K562 (cell line): ENCODE data around the gene BRINP2. TPM values are rescaled to one million over a fixed set of nuclear protein-coding genes. Genes with fewer than 3 reads are reported as not detected.

Experiments
- ARID1B ChIP-seq: fragments of 450-650 bp; IDR thresholded peaks from 2 replicates; pipeline ENCODE4 v1.6.1; 2016; ENCODE audit warnings: antibody characterized with exemption, mild to moderate bottlenecking, inconsistent platforms
- DIDO1 ChIP-seq: fragments of 450-650 bp; IDR thresholded peaks from 2 replicates; pipeline ENCODE4 v1.6.1; 2016; ENCODE audit warnings: low read depth, missing biosample characterization, missing genetic modification characterization
- E2F3 ChIP-seq: fragments of 250-450 bp; sonication (Bioruptor Pico); IDR thresholded peaks from 2 replicates; pipeline ENCODE4 v1.4.0; 2020; ENCODE audit warnings: mild to moderate bottlenecking
- FOXK2 ChIP-seq, 2 experiments: fragments of 450-650 bp; IDR thresholded peaks in 1 of 2; conservative IDR thresholded peaks in 1 of 2; 2 replicates each; pipeline ENCODE4 v1.6.1; 2016; ENCODE audit warnings: low read depth in 2 of 2, mild to moderate bottlenecking in 1 of 2
- FOXP1 ChIP-seq: sonication (generic); formaldehyde crosslinking; IDR thresholded peaks from 2 replicates; pipeline ENCODE4 v1.8.0; 2022; ENCODE audit warnings: mild to moderate bottlenecking, missing genetic modification reagents
- HDAC2 ChIP-seq: fragments of 450-650 bp; IDR thresholded peaks from 2 replicates; pipeline ENCODE4 v1.6.1; 2016; ENCODE audit warnings: mild to moderate bottlenecking
- KDM5B ChIP-seq: fragments of 200-600 bp; sonication (generic); IDR thresholded peaks from 2 replicates; pipeline ENCODE4 v1.6.1; 2012; ENCODE audit warnings: low read depth, mild to moderate bottlenecking, moderate library complexity, low read length, control low read depth, inconsistent platforms; ENCODE audit not compliant: insufficient replicate concordance
- NCOA6 ChIP-seq: fragments of 450-650 bp; IDR thresholded peaks from 2 replicates; pipeline ENCODE4 v1.6.1; 2017; ENCODE audit warnings: mild to moderate bottlenecking
- NUFIP1 ChIP-seq: fragments of 450-650 bp; IDR thresholded peaks from 2 replicates; pipeline ENCODE4 v1.6.1; 2018; ENCODE audit not compliant: partially characterized antibody
- TAF7 ChIP-seq: fragments of 450-650 bp; IDR thresholded peaks from 2 replicates; pipeline ENCODE4 v1.6.1; 2016; ENCODE audit warnings: missing genetic modification characterization, missing compliant biosample characterization
- ZNF121 ChIP-seq: sonication (generic); formaldehyde crosslinking; conservative IDR thresholded peaks from 2 replicates; pipeline ENCODE4 v1.8.0; 2022; ENCODE audit warnings: missing genetic modification reagents
- ZNF253 ChIP-seq: fragments of 250-450 bp; sonication (Bioruptor Pico); conservative IDR thresholded peaks from 2 replicates; pipeline ENCODE4 v1.6.1; 2021; ENCODE audit warnings: mild to moderate bottlenecking
- ZNF347 ChIP-seq: fragments of 450-650 bp; formaldehyde crosslinking; IDR thresholded peaks from 2 replicates; pipeline ENCODE4 v1.4.0; 2020; ENCODE audit warnings: low read depth, mild to moderate bottlenecking, moderate library complexity
- ZNF668 ChIP-seq: fragments of 250-450 bp; sonication (Bioruptor Pico); IDR thresholded peaks from 2 replicates; pipeline ENCODE4 v1.8.0; 2022; ENCODE audit warnings: mild to moderate bottlenecking, inconsistent platforms
- ZSCAN29 ChIP-seq: fragments of 450-650 bp; IDR thresholded peaks from 2 replicates; pipeline ENCODE4 v1.6.1; 2017
- polyA plus RNA-seq, 8 experiments: library from polyadenylated mRNA; depleted of rRNA in 4 of 8; stranded (reverse) in 5 of 8; unstranded in 3 of 8; fragments of >200 nt; fragmentation: Nextera tagmentation in 2 of 8; fragmentation: Illumina TruSeq in 1 of 8; extraction: Ambion mirVana in 2 of 8; extraction: Trizol in 1 of 8; gene quantifications; 2 replicates each; pipeline versions ENCODE4 v1.2.1 to v1.2.3, GENCODE V29; 2011 to 2014; ENCODE audit warnings: inconsistent platforms in 1 of 8, missing spikeins in 1 of 8
- total RNA-seq, 7 experiments: library from RNA; depleted of rRNA in 6 of 7; stranded (reverse); fragments of >200 nt in 6 of 7; fragmentation: Illumina TruSeq in 2 of 7; extraction: Trizol in 2 of 7; gene quantifications; 2 replicates each; pipeline versions ENCODE4 v1.2.1 to v1.2.3, GENCODE V29; 2011 to 2021; ENCODE audit warnings: low replicate concordance in 1 of 7
- TF ChIP-seq, protein P1 (sequence below), 3 experiments: fragments of 200-800 bp in 1 of 3; fragments of 250-450 bp in 1 of 3; fragments of 450-650 bp in 1 of 3; sonication (Bioruptor Pico) in 1 of 3; sonication (Bioruptor generic) in 1 of 3; formaldehyde crosslinking in 1 of 3; IDR thresholded peaks; 2 replicates each; pipeline versions ENCODE4 v1.6.1 to v1.8.0; 2016 to 2022; ENCODE audit warnings: mild to moderate bottlenecking in 2 of 3, missing genetic modification characterization in 2 of 3, missing compliant biosample characterization in 1 of 3, moderate library complexity in 1 of 3
- TF ChIP-seq, protein P2 (sequence below), 3 experiments: IDR thresholded peaks in 2 of 3; conservative IDR thresholded peaks in 1 of 3; 2 replicates each; pipeline ENCODE4 v1.5.1; 2011 to 2012; ENCODE audit warnings: low read length in 3 of 3, mild to moderate bottlenecking in 3 of 3, control low read depth in 2 of 3, improper control_type of control experiment in 1 of 3, inconsistent platforms in 1 of 3, low read depth in 1 of 3, mixed read lengths in 1 of 3, moderate library complexity in 1 of 3; ENCODE audit not compliant: insufficient read depth in 2 of 3
- TF ChIP-seq, protein P3 (sequence below), 2 experiments: fragments of 450-650 bp; conservative IDR thresholded peaks; 2 replicates each; pipeline ENCODE4 v1.6.1; 2017; ENCODE audit warnings: mild to moderate bottlenecking in 2 of 2, moderate library complexity in 2 of 2
- TF ChIP-seq, protein P4 (sequence below): sonication (generic); formaldehyde crosslinking; IDR thresholded peaks from 2 replicates; pipeline ENCODE4 v1.8.0; 2022; ENCODE audit warnings: mild to moderate bottlenecking, missing genetic modification reagents

The BRINP2 gene
- total and polyA plus RNA-seq, 9 of the 15 experiments (the other 6 are each of a cell fraction or from before 2014, with no cell fraction given), result not detected

DNA sequence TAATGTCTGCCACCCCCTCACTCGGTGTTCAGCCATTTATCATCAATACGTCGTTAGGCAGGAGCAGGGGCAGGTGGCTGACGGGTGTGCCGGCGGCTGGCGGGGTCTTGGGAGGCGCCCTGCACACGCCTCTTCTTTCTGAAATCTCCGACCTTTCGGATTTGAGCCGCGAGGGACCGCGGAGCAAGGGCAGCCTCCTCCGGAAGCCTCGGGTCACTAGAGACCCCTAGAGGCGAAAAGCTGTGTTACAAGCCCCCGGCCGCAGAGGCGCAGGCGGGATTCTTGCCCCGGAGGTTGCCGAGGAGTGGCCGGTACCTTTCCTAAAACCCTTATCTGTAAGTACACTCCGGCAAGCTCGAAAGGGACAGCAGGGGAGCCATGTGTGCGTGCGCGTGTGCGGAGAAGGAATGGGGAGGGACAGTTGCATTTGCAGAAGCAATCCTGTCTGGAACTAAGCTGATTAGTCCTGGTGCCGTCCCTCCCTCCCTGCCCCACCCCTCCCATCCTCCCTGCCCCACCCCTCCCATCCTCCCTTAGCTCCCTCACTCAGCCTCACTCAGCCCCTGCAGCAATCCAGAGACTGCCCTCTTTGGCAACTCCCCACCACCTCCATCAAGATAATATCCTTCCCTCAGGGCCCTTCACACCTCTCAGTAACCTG lies 11.0 kb downstream of the BRINP2 start (continued):
- no peak for TF ChIP-seq FOXK2 (conservative IDR thresholded peaks at IDR 0.05 in 1 of 2, IDR thresholded peaks at IDR 0.05 in 1 of 2; ENCODE audit: low read depth in 2 of 2)
- TF ChIP-seq, protein P1, sequence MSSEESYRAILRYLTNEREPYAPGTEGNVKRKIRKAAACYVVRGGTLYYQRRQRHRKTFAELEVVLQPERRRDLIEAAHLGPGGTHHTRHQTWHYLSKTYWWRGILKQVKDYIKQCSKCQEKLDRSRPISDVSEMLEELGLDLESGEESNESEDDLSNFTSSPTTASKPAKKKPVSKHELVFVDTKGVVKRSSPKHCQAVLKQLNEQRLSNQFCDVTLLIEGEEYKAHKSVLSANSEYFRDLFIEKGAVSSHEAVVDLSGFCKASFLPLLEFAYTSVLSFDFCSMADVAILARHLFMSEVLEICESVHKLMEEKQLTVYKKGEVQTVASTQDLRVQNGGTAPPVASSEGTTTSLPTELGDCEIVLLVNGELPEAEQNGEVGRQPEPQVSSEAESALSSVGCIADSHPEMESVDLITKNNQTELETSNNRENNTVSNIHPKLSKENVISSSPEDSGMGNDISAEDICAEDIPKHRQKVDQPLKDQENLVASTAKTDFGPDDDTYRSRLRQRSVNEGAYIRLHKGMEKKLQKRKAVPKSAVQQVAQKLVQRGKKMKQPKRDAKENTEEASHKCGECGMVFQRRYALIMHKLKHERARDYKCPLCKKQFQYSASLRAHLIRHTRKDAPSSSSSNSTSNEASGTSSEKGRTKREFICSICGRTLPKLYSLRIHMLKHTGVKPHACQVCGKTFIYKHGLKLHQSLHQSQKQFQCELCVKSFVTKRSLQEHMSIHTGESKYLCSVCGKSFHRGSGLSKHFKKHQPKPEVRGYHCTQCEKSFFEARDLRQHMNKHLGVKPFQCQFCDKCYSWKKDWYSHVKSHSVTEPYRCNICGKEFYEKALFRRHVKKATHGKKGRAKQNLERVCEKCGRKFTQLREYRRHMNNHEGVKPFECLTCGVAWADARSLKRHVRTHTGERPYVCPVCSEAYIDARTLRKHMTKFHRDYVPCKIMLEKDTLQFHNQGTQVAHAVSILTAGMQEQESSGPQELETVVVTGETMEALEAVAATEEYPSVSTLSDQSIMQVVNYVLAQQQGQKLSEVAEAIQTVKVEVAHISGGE (CRISPR knock-in tag; IDR thresholded peaks at IDR 0.05), result no peak
- no peak for TF ChIP-seq ZNF121 (CRISPR knock-in tag)
- TF ChIP-seq, protein P2, sequence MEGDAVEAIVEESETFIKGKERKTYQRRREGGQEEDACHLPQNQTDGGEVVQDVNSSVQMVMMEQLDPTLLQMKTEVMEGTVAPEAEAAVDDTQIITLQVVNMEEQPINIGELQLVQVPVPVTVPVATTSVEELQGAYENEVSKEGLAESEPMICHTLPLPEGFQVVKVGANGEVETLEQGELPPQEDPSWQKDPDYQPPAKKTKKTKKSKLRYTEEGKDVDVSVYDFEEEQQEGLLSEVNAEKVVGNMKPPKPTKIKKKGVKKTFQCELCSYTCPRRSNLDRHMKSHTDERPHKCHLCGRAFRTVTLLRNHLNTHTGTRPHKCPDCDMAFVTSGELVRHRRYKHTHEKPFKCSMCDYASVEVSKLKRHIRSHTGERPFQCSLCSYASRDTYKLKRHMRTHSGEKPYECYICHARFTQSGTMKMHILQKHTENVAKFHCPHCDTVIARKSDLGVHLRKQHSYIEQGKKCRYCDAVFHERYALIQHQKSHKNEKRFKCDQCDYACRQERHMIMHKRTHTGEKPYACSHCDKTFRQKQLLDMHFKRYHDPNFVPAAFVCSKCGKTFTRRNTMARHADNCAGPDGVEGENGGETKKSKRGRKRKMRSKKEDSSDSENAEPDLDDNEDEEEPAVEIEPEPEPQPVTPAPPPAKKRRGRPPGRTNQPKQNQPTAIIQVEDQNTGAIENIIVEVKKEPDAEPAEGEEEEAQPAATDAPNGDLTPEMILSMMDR (IDR thresholded peaks at IDR 0.05 in 2 of 3, conservative IDR thresholded peaks at IDR 0.05 in 1 of 3; ENCODE audit: insufficient read depth in 2 of 3, low read depth in 1 of 3, low read length in 3 of 3), result peak; percentile 75 to 87 (median 81)
- TF ChIP-seq KDM5B, result no peak
- no peak for TF ChIP-seq ZNF253 (CRISPR knock-in tag)
- TF ChIP-seq, protein P3, sequence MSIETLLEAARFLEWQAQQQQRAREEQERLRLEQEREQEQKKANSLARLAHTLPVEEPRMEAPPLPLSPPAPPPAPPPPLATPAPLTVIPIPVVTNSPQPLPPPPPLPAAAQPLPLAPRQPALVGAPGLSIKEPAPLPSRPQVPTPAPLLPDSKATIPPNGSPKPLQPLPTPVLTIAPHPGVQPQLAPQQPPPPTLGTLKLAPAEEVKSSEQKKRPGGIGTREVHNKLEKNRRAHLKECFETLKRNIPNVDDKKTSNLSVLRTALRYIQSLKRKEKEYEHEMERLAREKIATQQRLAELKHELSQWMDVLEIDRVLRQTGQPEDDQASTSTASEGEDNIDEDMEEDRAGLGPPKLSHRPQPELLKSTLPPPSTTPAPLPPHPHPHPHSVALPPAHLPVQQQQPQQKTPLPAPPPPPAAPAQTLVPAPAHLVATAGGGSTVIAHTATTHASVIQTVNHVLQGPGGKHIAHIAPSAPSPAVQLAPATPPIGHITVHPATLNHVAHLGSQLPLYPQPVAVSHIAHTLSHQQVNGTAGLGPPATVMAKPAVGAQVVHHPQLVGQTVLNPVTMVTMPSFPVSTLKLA (conservative IDR thresholded peaks at IDR 0.05), result 0 out of 4 replicates have a peak, but pooled peaks of 1 of the 2 experiments have one; percentile 29
- no peak for TF ChIP-seq ZNF347 (CRISPR knock-in tag)
- no peak for TF ChIP-seq DIDO1 (tag)
- TF ChIP-seq NUFIP1, result no peak
- TF ChIP-seq E2F3 (CRISPR knock-in tag), result no peak
- TF ChIP-seq TAF7 (tag), result no peak
- no peak for TF ChIP-seq ZNF668 (CRISPR knock-in tag)
- peak; percentile 21; the same call in 1 of the 2 replicates for TF ChIP-seq ARID1B
- TF ChIP-seq FOXP1 (CRISPR knock-in tag), result no peak
- no peak for TF ChIP-seq HDAC2
- TF ChIP-seq NCOA6, result no peak
- TF ChIP-seq ZSCAN29, result no peak
- TF ChIP-seq, protein P4, sequence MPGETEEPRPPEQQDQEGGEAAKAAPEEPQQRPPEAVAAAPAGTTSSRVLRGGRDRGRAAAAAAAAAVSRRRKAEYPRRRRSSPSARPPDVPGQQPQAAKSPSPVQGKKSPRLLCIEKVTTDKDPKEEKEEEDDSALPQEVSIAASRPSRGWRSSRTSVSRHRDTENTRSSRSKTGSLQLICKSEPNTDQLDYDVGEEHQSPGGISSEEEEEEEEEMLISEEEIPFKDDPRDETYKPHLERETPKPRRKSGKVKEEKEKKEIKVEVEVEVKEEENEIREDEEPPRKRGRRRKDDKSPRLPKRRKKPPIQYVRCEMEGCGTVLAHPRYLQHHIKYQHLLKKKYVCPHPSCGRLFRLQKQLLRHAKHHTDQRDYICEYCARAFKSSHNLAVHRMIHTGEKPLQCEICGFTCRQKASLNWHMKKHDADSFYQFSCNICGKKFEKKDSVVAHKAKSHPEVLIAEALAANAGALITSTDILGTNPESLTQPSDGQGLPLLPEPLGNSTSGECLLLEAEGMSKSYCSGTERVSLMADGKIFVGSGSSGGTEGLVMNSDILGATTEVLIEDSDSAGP (CRISPR knock-in tag), result no peak
